CD4-positive, alpha-beta T cell (primary cell): ENCODE results near the gene SORCS2. TPM values are rescaled to one million over a fixed set of nuclear protein-coding genes. Genes with fewer than 3 reads are reported as not detected.

Experiments used
- ATAC-seq: fragments of 200-7000 bp; cut with Tn5 transposase; one replicate; pipeline ENCODE4 v1.10.0; 2022; ENCODE audit warnings: mild to moderate bottlenecking; ENCODE audit not compliant: poor library complexity
- CTCF ChIA-PET: fragments of 350-600 bp; sonication (Branson Sonifier 250); formaldehyde crosslinking; loops from one replicate; lab custom pipeline; 2021; ENCODE audit warnings: antibody characterized with exemption, inconsistent platforms; lab: Charles Lee
- POLR2A ChIA-PET: fragments of 350-600 bp; sonication (Branson Sonifier 250); formaldehyde crosslinking; loops from one replicate; lab custom pipeline; 2021; ENCODE audit warnings: antibody characterized with exemption, inconsistent platforms; lab: Charles Lee
- DNase-seq, 14 experiments: peaks; one replicate each; pipeline ENCODE4 v3.0.0-alpha.2; 2013 to 2020; ENCODE audit warnings: mixed read lengths in 2 of 14
- H3K27ac ChIP-seq, 2 donors: one replicate each; pipeline versions ENCODE4 v1.5.1 to v1.7.0; 2013; ENCODE audit warnings: low read length in 2 of 2, low read depth in 1 of 2, mild to moderate bottlenecking in 1 of 2
- H3K27me3 ChIP-seq, 2 experiments: 1 replicate in 1 of 2; 2 replicates in 1 of 2; pipeline versions ENCODE4 v1.6.1 to v1.7.0; 2013; ENCODE audit warnings: low read length in 2 of 2, control low read depth in 1 of 2, mild to moderate bottlenecking in 1 of 2, moderate library complexity in 1 of 2; ENCODE audit not compliant: insufficient read depth in 2 of 2, control insufficient read depth in 1 of 2
- H3K36me3 ChIP-seq: one replicate; pipeline ENCODE4 v1.6.1; 2013; ENCODE audit warnings: low read length, control low read depth; ENCODE audit not compliant: insufficient read depth
- H3K4me1 ChIP-seq: one replicate; pipeline ENCODE4 v1.6.1; 2013; ENCODE audit warnings: low read length, control low read depth; ENCODE audit not compliant: insufficient read depth
- H3K4me3 ChIP-seq: one replicate; pipeline ENCODE4 v1.5.1; 2013; ENCODE audit warnings: mild to moderate bottlenecking, low read length, moderate library complexity
- H3K9me3 ChIP-seq, 2 experiments: 1 replicate in 1 of 2; 2 replicates in 1 of 2; pipeline versions ENCODE4 v1.6.1 to v1.7.0; 2013; ENCODE audit warnings: low read length in 2 of 2, mild to moderate bottlenecking in 2 of 2, control low read depth in 1 of 2, moderate library complexity in 1 of 2; ENCODE audit not compliant: control insufficient read depth in 1 of 2, insufficient read depth in 1 of 2
- H3K27ac Mint-ChIP-seq: one replicate; pipeline ENCODE4 v1.8.0; 2020; ENCODE audit warnings: mixed read lengths
- H3K27me3 Mint-ChIP-seq: one replicate; pipeline ENCODE4 v1.8.0; 2021; ENCODE audit warnings: mixed read lengths
- H3K36me3 Mint-ChIP-seq: one replicate; pipeline ENCODE4 v1.8.0; 2021; ENCODE audit warnings: low read depth, mixed read lengths
- H3K4me1 Mint-ChIP-seq: one replicate; pipeline ENCODE4 v1.8.0; 2021; ENCODE audit warnings: low read depth, mixed read lengths
- H3K4me3 Mint-ChIP-seq: one replicate; pipeline ENCODE4 v1.8.0; 2020; ENCODE audit warnings: mild to moderate bottlenecking, mixed read lengths
- H3K9me3 Mint-ChIP-seq: one replicate; pipeline ENCODE4 v1.8.0; 2020; ENCODE audit warnings: mixed read lengths
- CTCF ChIP-seq: fragments of 200-600 bp; IDR thresholded peaks from one replicate; pipeline ENCODE4 v1.8.0; 2022; ENCODE audit warnings: antibody characterized with exemption, mild to moderate bottlenecking
- intact Hi-C, 2 experiments: fragments of 100-400 bp; cut with DNase I in 1 of 2; cut with micrococcal nuclease in 1 of 2; formaldehyde crosslinking; loops; one replicate each; pipeline versions ENCODE4 v1.15.1 to v1.9.0; 2023 to 2025; cut with DNase I, micrococcal nuclease
- total RNA-seq, 174 experiments: library from RNA in 2 of 174; stranded (reverse) in 2 of 174; gene quantifications; one replicate each; pipeline ENCODE4 v1.2.3 and lab custom pipeline; 2021 to 2026

Gene SORCS2
- total RNA-seq, 2 experiments from 2014 or later, result not detected

GRCh38 chr4:7680106-7680505 is 487.8 kb downstream of the SORCS2 start:
- ChIA-PET CTCF (no interaction called here), POLR2A (no interaction called here)
- intact Hi-C loops, result no loop called here

GRCh38 chr4:7680731-7681130 is 488.4 kb downstream of the SORCS2 start:
- H3K36me3 Mint-ChIP-seq, result no peaks in the 10 kb centered on the region
- H3K4me3 Mint-ChIP-seq, result no peak overlapping the region
- H3K27ac Mint-ChIP-seq, result no peak overlapping the region
- peaks cover 2% of the 10 kb centered on the region for H3K9me3 Mint-ChIP-seq
- no peaks in the 10 kb centered on the region for H3K4me1 Mint-ChIP-seq
- intact Hi-C loops, result no loop called here
- peaks cover 0 to 7% of the 10 kb centered on the region in 2 experiments for H3K9me3 ChIP-seq
- DNase-seq (no peak), ATAC-seq (no peak)
- H3K4me1 ChIP-seq, result no peaks in the 10 kb centered on the region
- CTCF ChIA-PET, result no interaction called here
- POLR2A ChIA-PET, result no interaction called here
- no peaks in the 10 kb centered on the region for H3K27me3 Mint-ChIP-seq
- H3K27ac ChIP-seq, result no peak overlapping the region
- no peak for TF ChIP-seq CTCF
- no peak overlapping the region for H3K4me3 ChIP-seq
- no peaks in the 10 kb centered on the region for H3K36me3 ChIP-seq
- peaks cover 0 to 2% of the 10 kb centered on the region in 2 experiments for H3K27me3 ChIP-seq

More at GRCh38 chr4:7680106-7680505, 487.8 kb downstream of the SORCS2 start:
- Histone ChIP-seq H3K27me3 (peaks cover 0 to 2% of the 10 kb centered on the region in 2 experiments), H3K4me3 (no peak overlapping the region), H3K9me3 (peaks cover 0 to 13% of the 10 kb centered on the region in 2 experiments), H3K27ac (no peak overlapping the region), H3K36me3 (no peaks in the 10 kb centered on the region), H3K4me1 (no peaks in the 10 kb centered on the region)
- Mint-ChIP-seq H3K27ac (no peak overlapping the region), H3K27me3 (no peaks in the 10 kb centered on the region), H3K4me3 (no peak overlapping the region), H3K4me1 (no peaks in the 10 kb centered on the region), H3K9me3 (peaks cover 2% of the 10 kb centered on the region), H3K36me3 (no peaks in the 10 kb centered on the region)
- DNase-seq, result no peak
- TF ChIP-seq CTCF, result no peak
- ATAC-seq, result no peak

- no peak overlapping the region for H3K4me3 Mint-ChIP-seq
- H3K36me3 ChIP-seq, result no peaks in the 10 kb centered on the region
- peaks cover 2% of the 10 kb centered on the region for H3K9me3 Mint-ChIP-seq
- peaks cover 0 to 2% of the 10 kb centered on the region in 2 experiments for H3K27me3 ChIP-seq
- H3K9me3 ChIP-seq, result peaks cover 0 to 5% of the 10 kb centered on the region in 2 experiments
- DNase-seq (no peak), ATAC-seq (no peak)
- H3K4me3 ChIP-seq, result no peak overlapping the region
- TF ChIP-seq CTCF, result no peak
- ChIA-PET CTCF (no interaction called here), POLR2A (no interaction called here)
- H3K4me1 ChIP-seq, result no peaks in the 10 kb centered on the region
- H3K36me3 Mint-ChIP-seq, result no peaks in the 10 kb centered on the region
- H3K4me1 Mint-ChIP-seq, result no peaks in the 10 kb centered on the region
- no peak overlapping the region for H3K27ac ChIP-seq
- intact Hi-C loops, result no loop called here
- no peaks in the 10 kb centered on the region for H3K27me3 Mint-ChIP-seq
- no peak overlapping the region for H3K27ac Mint-ChIP-seq
Observed at GRCh38 chr4:7683126-7683703, 490.9 kb downstream of the SORCS2 start.
